ENCODE results near the gene ANKRD33B. TPM values are rescaled to one million over a fixed set of nuclear protein-coding genes. Genes with fewer than 3 reads are reported as not detected.

ANKRD33B gene
- total and polyA plus RNA-seq, 2 of the 13 experiments (the other 11 are each of a cell fraction or from before 2014, with no cell fraction given), result 0.02 TPM; not detected in 1

- Histone ChIP-seq H3K4me1 (ENCODE audit: insufficient read depth, low read length) (no peaks in the 10 kb centered on the region), H3K4me3 (replicated peaks in 1 of 3; ENCODE audit: insufficient read depth in 1 of 3, low read depth in 2 of 3, low read length in 3 of 3) (no peak overlapping the region), H3K27ac (ENCODE audit: extremely low read length, insufficient read depth, low read length) (no peak overlapping the region), H3K36me3 (replicated peaks in 1 of 2; ENCODE audit: control insufficient read depth in 1 of 2, insufficient read depth in 2 of 2, low read length in 2 of 2) (peaks cover 9 to 52% of the 10 kb centered on the region in 2 experiments; a peak in 4 of 5 replicates), H3K79me2 (ENCODE audit: insufficient read depth, low read length) (peaks cover 3% of the 10 kb centered on the region), H3K4me2 (ENCODE audit: low read depth, low read length) (no peak overlapping the region), H3K9me3 (ENCODE audit: low read length) (no peaks in the 10 kb centered on the region), H4K20me1 (ENCODE audit: insufficient read depth, low read length) (peaks cover 30% of the 10 kb centered on the region; the same call in 1 of the 2 replicates), H3K9ac (ENCODE audit: insufficient read depth, low read depth, low read length) (no peak overlapping the region), H2AFZ (ENCODE audit: low read length) (no peak overlapping the region), H3K27me3 (ENCODE audit: control insufficient read depth in 1 of 2, insufficient read depth in 2 of 2, low read length in 2 of 2) (no peaks in the 10 kb centered on the region)
- DNase-seq (ENCODE audit: low spot score) (no peak), ATAC-seq (peak; percentile 75), FAIRE-seq (no peak)
- in situ Hi-C loops (cut with HindIII; ENCODE audit: extremely low pct_ligation_motif_present, low pct_unique_long_range_greater_than_20kb) (loop anchor here (5.0 kb wide), 1 partner anchor 168 kb away; no protein-coding TSS in a partner anchor), intact Hi-C loops (cut with micrococcal nuclease; ENCODE audit: unreplicated experiment) (no loop called here)
- ChIA-PET CTCF (ENCODE audit: low intra/inter-chr PET ratio, low total read pairs) (no interaction called here), POLR2A (no interaction called here)
- 99% methylated on average over 9 of the region's 11 CpGs for WGBS (ENCODE audit: low lambda C conversion rate)
- no TSS peak for BruUV-seq (replicated peaks)
- no peak for TF ChIP-seq ATF7 (IDR thresholded peaks at IDR 0.05)
- no peak for TF ChIP-seq ATF7 (CRISPR knock-in tag; IDR thresholded peaks at IDR 0.05)
- TF ChIP-seq RXRB (CRISPR knock-in tag; IDR thresholded peaks at IDR 0.05; ENCODE audit: borderline replicate concordance), result no peak
- TF ChIP-seq HHEX (CRISPR knock-in tag; IDR thresholded peaks at IDR 0.05), result no peak
- peak; percentile 82 for TF ChIP-seq NFE2L2 (IDR thresholded peaks at IDR 0.05; ENCODE audit: low read length)
- no peak for TF ChIP-seq SALL2 (CRISPR knock-in tag; IDR thresholded peaks at IDR 0.05)
- peak; percentile 78 for TF ChIP-seq MAFF (IDR thresholded peaks at IDR 0.05; ENCODE audit: low read depth, low read length)
- TF ChIP-seq ZBTB2 (CRISPR knock-in tag; IDR thresholded peaks at IDR 0.05; ENCODE audit: low read depth), result no peak
- TF ChIP-seq DNMT3B (CRISPR knock-in tag; conservative IDR thresholded peaks at IDR 0.05), result no peak
- TF ChIP-seq, protein P1, sequence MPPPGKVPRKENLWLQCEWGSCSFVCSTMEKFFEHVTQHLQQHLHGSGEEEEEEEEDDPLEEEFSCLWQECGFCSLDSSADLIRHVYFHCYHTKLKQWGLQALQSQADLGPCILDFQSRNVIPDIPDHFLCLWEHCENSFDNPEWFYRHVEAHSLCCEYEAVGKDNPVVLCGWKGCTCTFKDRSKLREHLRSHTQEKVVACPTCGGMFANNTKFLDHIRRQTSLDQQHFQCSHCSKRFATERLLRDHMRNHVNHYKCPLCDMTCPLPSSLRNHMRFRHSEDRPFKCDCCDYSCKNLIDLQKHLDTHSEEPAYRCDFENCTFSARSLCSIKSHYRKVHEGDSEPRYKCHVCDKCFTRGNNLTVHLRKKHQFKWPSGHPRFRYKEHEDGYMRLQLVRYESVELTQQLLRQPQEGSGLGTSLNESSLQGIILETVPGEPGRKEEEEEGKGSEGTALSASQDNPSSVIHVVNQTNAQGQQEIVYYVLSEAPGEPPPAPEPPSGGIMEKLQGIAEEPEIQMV (CRISPR knock-in tag; IDR thresholded peaks at IDR 0.05; ENCODE audit: low read depth), result no peak
- no peak for TF ChIP-seq HES4 (CRISPR knock-in tag; IDR thresholded peaks at IDR 0.05; ENCODE audit: borderline replicate concordance)
- TF ChIP-seq, protein P2, sequence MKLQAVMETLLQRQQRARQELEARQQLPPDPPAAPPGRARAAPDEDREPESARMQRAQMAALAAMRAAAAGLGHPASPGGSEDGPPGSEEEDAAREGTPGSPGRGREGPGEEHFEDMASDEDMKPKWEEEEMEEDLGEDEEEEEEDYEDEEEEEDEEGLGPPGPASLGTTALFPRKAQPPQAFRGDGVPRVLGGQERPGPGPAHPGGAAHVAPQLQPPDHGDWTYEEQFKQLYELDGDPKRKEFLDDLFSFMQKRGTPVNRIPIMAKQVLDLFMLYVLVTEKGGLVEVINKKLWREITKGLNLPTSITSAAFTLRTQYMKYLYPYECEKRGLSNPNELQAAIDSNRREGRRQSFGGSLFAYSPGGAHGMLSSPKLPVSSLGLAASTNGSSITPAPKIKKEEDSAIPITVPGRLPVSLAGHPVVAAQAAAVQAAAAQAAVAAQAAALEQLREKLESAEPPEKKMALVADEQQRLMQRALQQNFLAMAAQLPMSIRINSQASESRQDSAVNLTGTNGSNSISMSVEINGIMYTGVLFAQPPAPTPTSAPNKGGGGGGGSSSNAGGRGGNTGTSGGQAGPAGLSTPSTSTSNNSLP (IDR thresholded peaks at IDR 0.05; ENCODE audit: low read depth, low read length), result no peak
- no peak for TF ChIP-seq ARNT (IDR thresholded peaks at IDR 0.05)
- peak; percentile 53; the same call in 1 of the 2 replicates for TF ChIP-seq ZBTB33 (CRISPR knock-in tag; IDR thresholded peaks at IDR 0.05)
- peak; percentile 29; the same call in 1 of the 2 replicates for TF ChIP-seq CTCF (CRISPR knock-in tag; IDR thresholded peaks at IDR 0.05)
Observed at GRCh38 chr5:10689391-10690081, 125.7 kb downstream of the ANKRD33B start.
